SK-MEL-5 (cell line): ENCODE data around the gene GATB. TPM values are rescaled to one million over a fixed set of nuclear protein-coding genes. Genes with fewer than 3 reads are reported as not detected.

Experiments
- DNase-seq: peaks from one replicate; pipeline ENCODE4 v3.0.0-alpha.2; 2016; ENCODE audit warnings: low read depth, low spot score
- in situ Hi-C: cut with HindIII; loops from 2 replicates; pipeline ENCODE4 v1.10.0; 2016; ENCODE audit warnings: low sequenced_read_pairs, high pct_unique_total_duplicates, low pct_unique_long_range_greater_than_20kb
- total RNA-seq: library from RNA; depleted of rRNA; stranded (reverse); fragments of >200 nt; shearing (Covaris generic); gene quantifications from 2 replicates; pipeline ENCODE4 v1.2.3, GENCODE V29; 2014

Gene GATB
- total RNA-seq, 1 experiment from 2014 or later = 33.9 TPM

DNA sequence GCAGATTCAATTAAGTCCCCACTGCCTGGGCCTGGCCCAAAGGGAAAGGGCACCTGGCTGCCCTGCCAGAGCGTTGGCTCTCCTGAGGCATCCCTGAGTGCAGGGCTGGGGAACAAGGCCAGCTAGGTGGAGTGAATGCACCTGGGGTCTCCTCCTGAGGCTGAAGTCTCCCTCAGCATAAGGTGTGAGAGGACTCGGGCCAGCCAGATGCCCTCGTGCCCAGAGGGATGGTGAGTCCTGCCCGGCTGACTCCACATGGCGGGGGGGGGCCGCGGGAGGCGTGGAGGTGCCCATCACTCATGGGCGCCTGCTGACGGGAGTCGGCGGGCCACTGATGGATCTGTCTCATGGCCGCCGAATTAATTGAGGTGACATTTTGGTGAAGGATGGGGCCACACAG lies 87.8 kb downstream of the GATB start:
- DNase-seq = no peak
- in situ Hi-C loops = no loop called here

DNA sequence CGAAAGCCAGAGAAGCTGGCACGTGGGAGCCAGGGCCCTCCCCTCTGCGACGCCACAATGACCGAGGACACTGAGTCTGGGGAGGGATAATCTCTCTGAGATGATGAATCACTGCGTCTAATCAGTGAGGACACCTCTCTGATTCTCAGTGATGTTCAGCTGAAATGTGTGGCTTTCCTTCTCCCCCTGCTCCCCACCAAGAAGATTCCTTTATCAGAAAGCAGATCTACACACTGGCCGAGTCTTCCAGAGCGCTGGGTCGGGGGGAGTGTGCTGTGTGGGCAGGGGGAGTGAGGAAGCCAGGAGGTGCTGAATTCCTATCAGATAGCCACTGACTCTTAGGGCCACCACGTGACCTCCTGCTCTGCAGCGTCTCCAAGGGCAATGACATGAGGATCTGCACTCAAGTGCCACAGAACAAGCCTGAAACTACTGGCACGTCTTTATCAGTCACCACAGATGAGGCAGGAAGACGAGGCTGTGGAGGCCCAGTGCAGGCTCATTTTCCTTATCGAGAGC lies 89.2 kb downstream of the GATB start:
- in situ Hi-C loops = no loop called here
- DNase-seq = no peak

DNA sequence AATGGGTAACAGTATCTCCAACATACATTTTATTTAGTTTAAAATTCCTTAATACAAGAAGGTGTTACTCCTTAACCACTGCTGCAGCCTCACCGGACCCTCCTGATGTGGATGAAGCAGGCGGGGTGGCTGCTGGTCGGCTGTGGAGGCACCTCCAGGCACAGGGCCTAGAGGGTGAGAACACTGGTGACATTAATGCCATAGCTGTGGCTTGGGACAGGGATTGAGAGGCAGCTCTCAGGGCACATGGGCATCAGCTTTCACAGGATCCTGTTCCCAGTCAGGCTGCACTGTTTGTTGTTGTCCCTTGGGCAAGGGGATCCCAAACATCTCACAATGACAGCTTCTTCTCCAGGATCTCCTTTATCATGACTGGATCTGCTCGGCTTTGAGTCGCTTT lies 90.0 kb downstream of the GATB start:
- in situ Hi-C loops = no loop called here
- no peak for DNase-seq

DNA sequence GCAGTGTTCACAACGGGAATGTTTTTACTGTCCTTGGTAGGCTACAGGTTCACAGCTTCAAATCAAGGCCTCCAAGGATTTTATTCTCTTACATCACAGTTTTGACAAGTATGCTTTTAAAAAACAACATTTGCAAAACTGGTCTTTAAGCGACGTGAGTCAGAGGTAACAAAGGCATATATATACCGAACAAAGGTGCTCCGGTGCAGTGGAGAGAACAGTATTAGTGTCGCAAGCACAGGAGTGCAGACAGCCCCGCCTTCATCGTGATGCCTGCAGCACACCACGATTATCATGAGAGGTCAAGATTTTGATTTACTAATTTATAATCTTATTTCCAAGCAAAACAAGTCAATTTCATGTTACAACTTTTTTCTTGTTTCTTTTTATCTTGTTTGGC lies 90.8 kb downstream of the GATB start:
- no peak for DNase-seq
- in situ Hi-C loops = no loop called here

DNA sequence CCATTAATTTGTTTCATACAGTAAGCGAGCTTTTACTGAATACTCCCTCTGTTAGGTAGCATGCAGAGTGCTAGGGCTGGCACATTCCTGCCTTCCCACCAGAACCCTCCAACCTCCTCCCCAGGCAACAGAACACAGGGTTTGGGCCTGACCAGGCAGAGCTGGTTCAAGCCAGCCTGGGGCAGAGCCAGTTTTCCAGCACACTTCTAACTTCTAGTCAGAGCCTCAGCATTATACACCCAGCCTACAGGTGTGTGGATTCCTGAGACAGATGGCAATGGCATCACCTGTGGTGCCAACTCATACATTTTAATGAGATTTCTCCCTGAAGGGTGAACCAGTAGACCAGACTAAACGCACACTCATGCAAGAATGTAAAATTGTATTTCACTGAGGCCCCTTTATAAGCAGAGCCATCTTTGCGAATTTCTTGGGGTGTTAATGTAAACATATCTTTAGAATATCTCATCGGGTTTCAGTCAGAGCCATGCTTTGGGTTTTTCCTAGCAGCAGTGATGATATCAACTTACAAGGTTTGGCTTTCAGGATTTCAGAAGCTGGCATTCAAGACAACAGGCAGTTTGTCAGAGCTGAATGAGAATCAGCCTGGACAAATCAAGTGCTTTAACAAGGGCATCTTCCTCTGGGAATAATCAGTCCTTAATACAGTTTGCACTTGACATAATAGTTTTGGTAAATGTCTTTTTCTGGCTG lies 92.0 kb downstream of the GATB start:
- DNase-seq = no peak
- in situ Hi-C loops = no loop called here

DNA sequence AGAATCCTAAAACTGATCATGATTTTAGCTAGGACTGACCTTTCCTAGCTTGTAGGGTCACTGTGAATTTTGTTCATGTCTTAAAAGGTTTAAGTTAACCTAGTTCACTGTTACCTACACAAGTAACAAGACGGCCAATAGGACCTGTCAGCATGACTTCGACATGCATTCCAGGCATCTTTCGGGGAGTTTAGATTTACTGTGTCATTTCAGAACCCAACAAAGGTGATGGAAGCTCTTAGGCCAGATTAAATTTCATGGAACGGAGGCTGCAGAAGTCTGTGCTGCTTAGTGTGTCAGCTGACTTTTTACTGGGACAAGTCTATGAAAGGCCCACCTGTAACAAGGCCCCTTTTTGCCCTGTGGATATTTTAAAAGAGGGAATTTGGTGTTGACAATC lies 93.1 kb downstream of the GATB start:
- DNase-seq = no peak
- in situ Hi-C loops = no loop called here

DNA sequence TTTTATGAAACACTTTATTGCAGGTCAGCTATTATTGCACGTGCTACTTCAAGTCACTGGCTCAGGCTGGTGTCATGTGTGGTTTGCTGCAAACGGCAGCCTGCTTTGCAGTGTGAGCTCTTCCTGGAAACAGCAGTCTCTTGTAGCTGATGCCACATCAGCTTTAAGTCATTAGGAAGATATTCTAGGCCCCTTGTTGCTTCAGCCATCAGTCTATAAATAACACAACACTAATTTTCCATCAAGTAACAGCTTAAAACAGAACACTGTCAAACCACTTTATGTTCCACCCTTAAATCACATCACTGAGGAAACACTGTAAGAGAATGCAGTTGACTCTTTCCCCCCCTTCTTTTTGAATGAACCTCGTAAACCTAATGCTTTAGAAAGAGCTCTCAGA lies 93.8 kb downstream of the GATB start:
- in situ Hi-C loops = no loop called here

DNA sequence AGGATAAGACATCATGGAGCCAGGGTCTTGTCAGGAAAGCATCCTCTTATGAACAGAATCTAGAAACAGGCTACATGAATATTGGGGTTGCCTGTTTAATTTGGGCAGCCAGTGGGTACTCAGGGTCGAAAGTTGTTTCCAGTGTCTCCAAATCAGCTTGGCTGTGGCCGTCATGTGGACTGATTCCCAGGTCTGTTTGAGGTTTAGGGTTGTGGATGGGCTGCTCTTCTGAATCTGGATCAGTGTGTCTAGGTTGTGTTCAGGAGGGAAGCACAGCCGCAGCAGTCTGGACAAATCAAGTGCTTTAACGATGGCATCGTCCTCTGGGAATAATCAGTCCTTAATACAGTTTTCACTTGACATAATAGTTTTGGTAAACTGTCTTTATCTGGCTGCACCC lies 94.3 kb downstream of the GATB start:
- in situ Hi-C loops = no loop called here
- DNase-seq = no peak

More for the DNA sequence above, 93.8 kb downstream of the GATB start:
- DNase-seq = no peak

DNA sequence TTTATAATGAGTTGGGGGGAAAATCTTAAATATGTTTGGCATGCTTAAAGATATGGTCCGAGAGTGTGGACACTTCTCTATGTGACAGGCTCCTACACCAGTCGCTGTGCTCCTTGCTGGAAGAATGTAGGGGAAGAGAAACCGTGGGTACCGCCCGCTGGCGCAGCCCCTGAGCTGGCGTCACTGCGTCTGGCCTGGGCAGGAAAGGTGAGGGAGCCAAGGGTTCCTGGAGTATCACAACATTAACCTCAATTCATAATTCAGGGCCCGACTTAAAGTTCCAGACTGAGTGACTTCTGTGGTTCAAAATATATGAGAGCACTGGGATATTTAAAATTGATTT lies 95.1 kb downstream of the GATB start:
- in situ Hi-C loops = no loop called here
- no peak for DNase-seq

DNA sequence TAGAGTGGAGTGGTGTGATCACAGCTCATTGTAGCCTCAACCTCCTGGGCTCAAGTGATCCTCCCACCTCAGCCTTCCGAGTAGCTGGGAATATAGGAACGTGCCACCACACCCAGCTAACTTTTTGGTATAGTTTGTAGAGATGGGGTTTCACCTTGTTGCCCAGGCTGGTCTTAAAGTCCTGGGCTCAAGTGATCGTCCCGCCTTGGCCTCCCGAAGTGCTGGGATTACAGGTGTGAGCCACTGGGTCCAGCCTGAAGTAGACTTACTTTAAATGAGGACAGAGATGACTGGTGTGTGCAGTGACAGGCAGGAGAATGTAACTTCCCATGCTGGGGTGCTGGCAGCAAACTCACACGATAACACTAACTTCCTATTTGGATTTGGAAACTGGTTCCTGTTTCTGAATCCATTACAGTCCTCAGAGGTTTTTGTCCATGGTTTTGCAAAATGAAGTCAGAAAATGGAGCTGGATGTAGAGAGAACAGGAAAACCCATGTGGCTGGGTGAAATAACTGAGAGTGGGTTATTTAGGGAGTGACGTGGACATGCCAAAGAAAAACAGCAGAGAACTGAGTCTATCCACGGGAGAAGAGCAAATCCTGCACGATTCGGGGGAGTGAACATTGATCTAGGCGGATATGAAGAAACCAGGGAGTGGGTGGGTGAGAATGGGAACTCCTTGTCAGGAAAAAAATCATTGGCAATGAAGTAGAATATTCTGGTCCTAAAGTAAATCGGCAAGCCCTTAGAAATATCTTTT lies 95.6 kb downstream of the GATB start:
- in situ Hi-C loops = no loop called here
- DNase-seq = no peak

DNA sequence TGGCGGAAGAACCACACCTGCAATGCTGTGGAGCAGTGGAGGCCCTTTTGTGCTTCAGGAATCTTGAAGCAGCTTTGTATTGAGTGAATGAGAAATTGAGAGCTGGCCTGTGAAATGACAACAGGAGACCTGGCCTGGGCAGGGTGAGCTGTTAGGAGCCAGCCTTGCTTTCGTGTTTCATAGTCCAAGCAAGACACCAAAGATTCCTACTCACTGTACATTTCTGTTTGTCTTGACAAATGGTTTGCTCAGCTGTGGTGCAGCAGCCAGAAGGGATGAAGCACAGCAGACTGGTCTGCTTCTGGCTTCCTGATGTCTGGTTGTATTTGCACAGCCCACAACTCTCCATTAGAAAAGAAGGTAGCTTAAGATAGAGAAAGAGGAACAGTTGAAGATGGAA lies 96.5 kb downstream of the GATB start:
- DNase-seq = no peak
- in situ Hi-C loops = no loop called here

DNA sequence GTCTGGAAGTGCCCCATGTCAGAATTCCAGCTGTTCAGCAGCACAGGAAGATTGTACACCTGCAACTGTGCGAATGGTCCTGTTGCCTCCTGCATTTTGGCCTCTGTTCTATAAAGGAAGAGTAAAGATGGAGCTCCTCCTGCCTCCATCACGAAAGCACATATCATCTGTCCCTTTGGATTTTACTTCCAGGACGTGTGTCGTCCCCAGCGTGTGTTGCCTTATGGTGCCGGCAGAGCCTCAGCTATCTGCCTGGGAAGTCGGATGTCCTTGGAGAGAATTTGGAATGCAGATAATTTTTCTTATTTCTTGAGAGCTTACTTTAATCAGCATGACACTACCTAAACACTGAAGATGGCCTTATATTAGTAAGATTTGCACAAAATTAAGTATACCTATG lies 97.7 kb downstream of the GATB start:
- DNase-seq = no peak
- in situ Hi-C loops = no loop called here

DNA sequence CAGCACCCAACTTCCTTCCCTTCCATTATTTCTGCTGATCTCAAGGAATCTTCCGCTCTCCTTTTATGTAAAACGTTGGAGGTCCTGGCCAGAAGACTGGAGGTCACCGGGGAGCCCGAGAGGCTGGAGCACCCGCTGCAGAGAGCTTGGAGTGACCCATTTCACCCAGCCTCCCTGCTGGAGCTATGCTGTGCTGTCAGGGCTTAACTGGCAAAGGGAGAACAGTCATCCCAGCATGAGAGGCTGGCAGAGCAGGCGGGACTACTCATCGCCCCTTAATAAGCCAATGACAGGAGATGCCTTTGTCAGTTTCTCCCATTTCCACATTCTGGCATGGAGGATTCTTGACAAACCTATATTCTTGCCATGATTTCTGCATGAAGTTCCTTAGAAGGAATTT lies 98.9 kb downstream of the GATB start:
- in situ Hi-C loops = no loop called here
- DNase-seq = no peak

DNA sequence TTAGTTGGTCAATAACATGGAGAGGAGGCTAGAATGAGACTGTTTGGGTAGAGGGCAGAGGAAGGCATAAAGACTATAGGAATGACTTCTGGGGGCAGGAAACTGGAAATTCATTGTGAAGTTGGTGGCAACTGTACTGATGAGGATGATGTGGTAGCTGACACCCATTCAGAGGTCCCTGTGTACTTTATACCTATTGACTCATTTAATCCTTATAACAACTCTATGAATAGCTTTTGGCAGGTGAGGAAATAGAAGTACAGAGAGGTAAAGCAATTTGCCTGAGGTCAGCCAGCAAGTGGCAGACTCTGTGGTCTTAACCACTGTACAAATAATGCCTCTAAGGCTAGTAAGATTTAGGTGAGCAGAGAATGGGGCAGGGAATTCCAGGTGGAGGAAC lies 100.1 kb downstream of the GATB start:
- in situ Hi-C loops = no loop called here

DNA sequence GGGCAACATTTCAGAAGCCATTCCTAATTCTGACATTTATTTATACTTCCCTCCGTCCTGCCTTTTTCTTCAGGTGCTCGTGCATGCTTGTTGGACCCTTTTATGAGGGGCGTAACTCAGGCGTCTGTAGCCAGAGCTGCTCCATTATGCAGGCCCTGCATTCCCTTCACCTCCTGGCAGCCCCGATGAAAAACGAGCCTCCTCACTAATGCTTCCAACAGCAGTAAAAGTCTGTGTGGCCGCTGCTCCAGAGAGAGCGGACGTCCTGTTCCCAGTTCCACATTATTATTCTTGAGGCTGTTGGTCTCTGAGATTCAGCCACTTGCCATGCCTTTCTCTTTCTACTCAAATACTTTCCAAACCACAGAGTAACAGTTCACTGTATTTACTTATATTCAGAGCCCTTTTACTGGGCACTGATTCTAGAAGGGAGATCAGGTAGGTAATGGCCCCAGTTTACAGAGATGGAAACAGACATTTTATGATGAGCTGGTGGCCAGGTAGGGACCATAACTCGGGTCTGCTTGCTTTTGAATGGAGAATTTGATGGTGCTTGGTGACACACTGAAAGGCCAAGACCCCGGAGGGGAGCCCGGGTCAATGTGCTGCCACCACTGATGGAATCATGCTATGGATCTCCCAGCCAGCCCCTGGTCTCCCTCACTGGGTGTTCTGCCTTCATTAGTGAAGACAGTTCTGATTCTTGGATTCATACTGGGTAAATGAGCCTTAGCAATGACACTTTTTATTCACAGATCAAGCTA lies 101.0 kb downstream of the GATB start:
- DNase-seq = no peak
- in situ Hi-C loops = no loop called here

More for the DNA sequence above, 100.1 kb downstream of the GATB start:
- DNase-seq = no peak

DNA sequence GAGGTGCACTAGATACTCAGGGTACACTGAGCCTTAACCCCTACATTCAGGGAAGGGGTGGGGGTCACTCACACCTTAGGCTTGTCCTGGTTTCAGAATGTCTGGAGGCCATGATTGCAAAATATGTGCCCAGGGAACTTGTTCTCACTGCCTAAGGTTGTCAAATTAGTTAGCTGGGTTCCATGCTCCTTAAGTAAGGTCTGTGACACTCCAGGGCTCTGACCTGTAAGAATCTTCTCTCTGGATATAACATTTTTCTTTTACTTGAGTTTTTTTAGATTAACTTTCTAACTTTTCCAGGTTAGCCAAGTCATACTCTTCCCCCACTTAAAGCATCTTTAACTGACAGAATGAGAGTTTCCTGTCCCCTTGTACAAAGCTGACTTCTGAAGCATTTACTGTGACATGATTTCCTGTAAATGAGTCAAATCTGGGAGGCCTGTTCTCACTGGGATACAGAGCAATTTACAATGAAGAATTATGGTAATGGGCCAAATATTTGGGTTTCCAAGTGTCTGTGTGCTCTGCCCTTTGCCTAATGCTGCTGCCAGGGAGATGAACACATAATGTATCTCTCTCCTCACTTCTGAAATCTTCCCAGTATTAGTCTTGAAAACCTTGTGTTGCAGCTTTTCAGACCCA lies 101.7 kb downstream of the GATB start:
- DNase-seq = no peak
- in situ Hi-C loops = no loop called here

DNA sequence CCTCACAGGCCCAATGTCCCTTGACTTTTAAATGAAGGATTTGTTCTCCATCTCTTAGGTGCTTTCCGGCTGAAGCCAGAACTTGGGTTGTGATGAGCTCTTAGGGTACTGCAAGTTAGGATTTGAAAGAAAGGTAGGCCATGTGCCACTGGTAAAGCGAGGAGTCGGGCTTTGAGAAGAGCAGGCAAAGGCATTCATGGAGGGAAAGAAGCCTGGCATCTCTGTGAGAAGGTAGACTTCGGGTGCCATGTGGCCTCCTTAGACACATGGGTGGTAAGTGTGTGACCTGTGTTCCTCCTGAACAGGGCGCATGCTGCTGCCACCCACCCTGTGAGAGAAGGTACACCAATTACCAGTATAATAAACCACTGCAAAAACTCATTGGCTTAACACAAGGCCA lies 102.9 kb downstream of the GATB start:
- no peak for DNase-seq
- in situ Hi-C loops = no loop called here

DNA sequence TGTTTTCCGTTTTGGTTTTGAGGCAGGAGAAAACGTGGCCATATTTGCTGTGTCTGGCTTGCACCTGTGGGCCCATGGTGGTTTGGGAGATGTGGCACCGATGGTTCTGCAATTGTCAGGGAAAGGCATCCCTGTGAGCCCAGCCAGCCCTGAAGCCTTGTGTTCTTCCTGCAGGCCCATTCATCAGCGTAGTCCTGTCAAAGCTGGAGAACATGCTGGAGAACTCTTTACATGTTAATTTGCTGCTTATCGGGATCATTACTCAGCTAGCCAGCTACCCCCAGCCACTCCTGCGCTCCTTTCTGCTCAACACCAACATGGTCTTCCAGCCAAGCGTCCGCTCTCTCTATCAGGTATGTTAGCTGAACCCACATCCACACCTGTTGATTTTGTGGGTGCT lies 104.7 kb downstream of the GATB start:
- DNase-seq = no peak
- in situ Hi-C loops = no loop called here
